IPS-15b (cell line): Measurements from ENCODE around the gene OSBP2.

Experiments used
- H3K27me3 ChIP-seq: one replicate; pipeline ENCODE4 v1.6.1; 2013; ENCODE audit warnings: low read length; ENCODE audit not compliant: control insufficient read depth, insufficient read depth
- H3K36me3 ChIP-seq: one replicate; pipeline ENCODE4 v1.6.1; 2013; ENCODE audit warnings: low read length; ENCODE audit not compliant: control insufficient read depth, insufficient read depth
- H3K4me1 ChIP-seq: one replicate; pipeline ENCODE4 v1.6.1; 2013; ENCODE audit warnings: mild to moderate bottlenecking, low read length; ENCODE audit not compliant: control insufficient read depth, insufficient read depth
- H3K4me3 ChIP-seq: one replicate; pipeline ENCODE4 v1.5.1; 2013; ENCODE audit warnings: low read depth, low read length
- H3K9ac ChIP-seq: one replicate; pipeline ENCODE4 v1.6.1; 2013; ENCODE audit warnings: low read depth, mild to moderate bottlenecking, low read length
- H3K9me3 ChIP-seq: one replicate; pipeline ENCODE4 v1.6.1; 2013; ENCODE audit warnings: mild to moderate bottlenecking, low read length; ENCODE audit not compliant: control insufficient read depth, insufficient read depth

The OSBP2 gene

DNA sequence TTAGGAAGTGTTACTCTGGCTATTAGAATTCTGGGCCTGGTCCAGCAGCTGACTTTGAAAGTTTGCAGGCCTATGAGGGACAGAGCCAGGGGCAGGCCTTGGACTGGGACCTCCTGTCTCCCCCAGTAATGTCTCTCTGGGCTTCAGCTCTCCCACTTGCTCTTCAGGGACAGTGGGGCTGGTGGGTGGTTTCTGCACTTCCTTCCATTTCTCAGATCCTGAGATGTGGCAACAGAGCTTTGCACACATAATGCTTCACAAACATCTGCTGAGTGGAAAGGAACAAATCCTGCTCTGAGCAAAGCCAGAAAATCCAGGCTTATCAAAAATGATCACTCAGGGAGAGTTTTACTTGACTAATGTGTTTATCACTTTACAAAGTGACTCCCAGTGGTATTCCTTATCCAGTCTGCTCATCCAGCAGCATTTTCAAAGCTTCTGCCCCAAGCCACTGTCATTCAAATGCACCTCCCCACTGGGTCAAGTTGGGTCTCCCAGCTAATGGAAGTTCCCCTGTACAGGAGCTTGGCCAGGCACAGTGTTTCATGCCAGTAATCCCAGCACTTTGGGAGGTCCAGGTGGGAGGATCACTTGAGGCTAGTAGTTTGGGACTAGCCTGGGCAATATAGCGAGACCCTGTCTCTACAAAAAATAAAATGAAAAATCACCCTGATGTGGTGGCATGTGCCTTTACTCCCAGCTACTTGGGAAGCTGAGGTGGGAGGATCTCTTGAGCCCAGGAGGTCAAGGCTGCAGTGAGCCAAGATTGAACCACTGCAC is 13.5 kb upstream of the OSBP2 start:
- H3K4me3 ChIP-seq = no peak overlapping the region
- no peak overlapping the region for H3K9ac ChIP-seq
- no peaks in the 10 kb centered on the region for H3K36me3 ChIP-seq
- H3K4me1 ChIP-seq = peaks cover 7% of the 10 kb centered on the region
- no peaks in the 10 kb centered on the region for H3K9me3 ChIP-seq
- no peaks in the 10 kb centered on the region for H3K27me3 ChIP-seq

DNA sequence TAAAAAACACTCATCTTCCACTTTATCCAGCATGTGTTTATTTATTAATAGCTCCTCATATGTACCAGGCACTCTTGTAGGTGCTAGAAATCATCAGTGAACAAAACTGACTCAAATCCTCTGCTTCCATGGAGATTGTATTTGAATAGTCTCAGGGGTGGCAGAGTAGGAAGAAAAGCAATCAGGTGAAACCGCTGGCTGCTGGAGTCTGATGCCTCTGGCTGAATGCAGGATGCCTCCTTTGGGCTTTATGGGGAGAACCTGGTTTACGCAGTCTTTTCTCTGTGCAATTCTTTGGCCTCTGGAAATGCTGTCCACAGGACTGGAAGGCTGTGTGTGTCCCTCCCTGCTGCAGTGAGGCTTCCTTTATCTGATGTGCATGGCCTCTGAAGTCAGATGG is 12.8 kb upstream of the OSBP2 start:
- H3K4me3 ChIP-seq = no peak overlapping the region
- no peaks in the 10 kb centered on the region for H3K9me3 ChIP-seq
- H3K36me3 ChIP-seq = no peaks in the 10 kb centered on the region
- H3K4me1 ChIP-seq = peaks cover 7% of the 10 kb centered on the region
- no peaks in the 10 kb centered on the region for H3K27me3 ChIP-seq
- H3K9ac ChIP-seq = no peak overlapping the region

GRCh38 chr22:30685178-30685577 is 9.5 kb upstream of the OSBP2 start:
- Histone ChIP-seq H3K4me3 (no peak overlapping the region), H3K36me3 (no peaks in the 10 kb centered on the region), H3K27me3 (no peaks in the 10 kb centered on the region), H3K9ac (no peak overlapping the region), H3K4me1 (peaks cover 7% of the 10 kb centered on the region), H3K9me3 (no peaks in the 10 kb centered on the region)

GRCh38 chr22:30687358-30687757 is 7.3 kb upstream of the OSBP2 start:
- Histone ChIP-seq H3K4me1 (no peaks in the 10 kb centered on the region), H3K4me3 (no peak overlapping the region), H3K36me3 (no peaks in the 10 kb centered on the region), H3K27me3 (no peaks in the 10 kb centered on the region), H3K9me3 (no peaks in the 10 kb centered on the region), H3K9ac (no peak overlapping the region)

- H3K9ac ChIP-seq = no peak overlapping the region
- H3K4me3 ChIP-seq = no peak overlapping the region
- H3K4me1 ChIP-seq = no peaks in the 10 kb centered on the region
- no peaks in the 10 kb centered on the region for H3K9me3 ChIP-seq
- no peaks in the 10 kb centered on the region for H3K36me3 ChIP-seq
- peaks cover 2% of the 10 kb centered on the region for H3K27me3 ChIP-seq
Measured at GRCh38 chr22:30689622-30690021, 5.1 kb upstream of the OSBP2 start.

GRCh38 chr22:30691204-30691603 is 3.5 kb upstream of the OSBP2 start:
- no peaks in the 10 kb centered on the region for H3K36me3 ChIP-seq
- H3K9me3 ChIP-seq = no peaks in the 10 kb centered on the region
- no peaks in the 10 kb centered on the region for H3K4me1 ChIP-seq
- H3K9ac ChIP-seq = no peak overlapping the region
- peaks cover 15% of the 10 kb centered on the region for H3K27me3 ChIP-seq
- H3K4me3 ChIP-seq = no peak overlapping the region

DNA sequence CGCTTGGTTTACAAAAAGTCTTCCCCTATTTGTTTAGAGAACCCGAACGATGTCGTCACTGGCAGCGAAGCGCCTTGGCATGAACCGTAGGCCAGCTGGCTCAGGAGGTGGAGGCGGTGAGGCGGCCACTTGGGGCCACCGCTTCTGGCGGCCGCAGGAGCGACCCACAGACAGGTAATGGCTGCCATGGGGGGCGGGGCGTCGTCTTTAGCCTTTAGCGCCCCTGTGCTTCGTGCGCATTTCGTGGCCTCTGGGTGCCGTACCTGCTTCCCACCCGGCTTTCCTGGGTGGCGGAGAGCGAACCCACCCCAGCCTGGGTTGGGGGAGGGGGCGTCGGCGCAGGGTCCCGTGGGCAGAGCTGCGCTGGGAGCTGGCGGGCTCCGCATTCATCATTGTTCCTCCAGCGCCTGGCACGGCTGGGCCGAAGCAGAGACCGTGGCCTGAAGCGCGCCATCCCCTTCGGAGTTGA is 469 bp upstream of the OSBP2 start:
- peaks cover 20% of the 10 kb centered on the region for H3K27me3 ChIP-seq
- no peaks in the 10 kb centered on the region for H3K36me3 ChIP-seq
- no peaks in the 10 kb centered on the region for H3K4me1 ChIP-seq
- peak overlapping the region; percentile 60 for H3K9ac ChIP-seq
- H3K9me3 ChIP-seq = no peaks in the 10 kb centered on the region
- H3K4me3 ChIP-seq = peak overlapping the region; percentile 67

DNA sequence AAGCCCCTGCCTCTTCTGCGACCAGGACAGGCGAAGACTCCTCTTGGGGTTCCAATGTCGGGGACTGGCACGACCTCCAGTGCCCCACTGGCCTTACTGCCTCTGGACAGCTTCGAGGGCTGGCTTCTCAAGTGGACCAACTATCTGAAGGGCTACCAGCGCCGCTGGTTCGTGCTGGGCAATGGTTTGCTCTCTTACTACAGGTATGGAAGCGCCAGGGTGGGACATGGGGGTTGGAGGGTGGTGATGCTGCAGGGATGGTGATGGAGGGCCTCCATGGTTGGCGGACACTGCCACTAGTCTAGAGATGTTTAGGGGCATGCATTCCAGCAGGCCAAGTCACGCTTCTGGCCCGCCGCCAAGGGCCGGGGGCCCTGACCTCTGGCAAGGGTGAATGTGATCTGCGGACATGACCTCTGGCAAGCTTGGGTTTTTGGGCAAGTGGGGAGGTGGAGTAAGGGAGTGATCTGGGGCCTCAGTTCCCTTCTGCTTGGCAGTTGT is 727 bp downstream of the OSBP2 start:
- Histone ChIP-seq H3K9me3 (no peaks in the 10 kb centered on the region), H3K4me1 (no peaks in the 10 kb centered on the region), H3K27me3 (peaks cover 20% of the 10 kb centered on the region), H3K9ac (peak overlapping the region; percentile 54), H3K36me3 (no peaks in the 10 kb centered on the region), H3K4me3 (peak overlapping the region; percentile 78)

DNA sequence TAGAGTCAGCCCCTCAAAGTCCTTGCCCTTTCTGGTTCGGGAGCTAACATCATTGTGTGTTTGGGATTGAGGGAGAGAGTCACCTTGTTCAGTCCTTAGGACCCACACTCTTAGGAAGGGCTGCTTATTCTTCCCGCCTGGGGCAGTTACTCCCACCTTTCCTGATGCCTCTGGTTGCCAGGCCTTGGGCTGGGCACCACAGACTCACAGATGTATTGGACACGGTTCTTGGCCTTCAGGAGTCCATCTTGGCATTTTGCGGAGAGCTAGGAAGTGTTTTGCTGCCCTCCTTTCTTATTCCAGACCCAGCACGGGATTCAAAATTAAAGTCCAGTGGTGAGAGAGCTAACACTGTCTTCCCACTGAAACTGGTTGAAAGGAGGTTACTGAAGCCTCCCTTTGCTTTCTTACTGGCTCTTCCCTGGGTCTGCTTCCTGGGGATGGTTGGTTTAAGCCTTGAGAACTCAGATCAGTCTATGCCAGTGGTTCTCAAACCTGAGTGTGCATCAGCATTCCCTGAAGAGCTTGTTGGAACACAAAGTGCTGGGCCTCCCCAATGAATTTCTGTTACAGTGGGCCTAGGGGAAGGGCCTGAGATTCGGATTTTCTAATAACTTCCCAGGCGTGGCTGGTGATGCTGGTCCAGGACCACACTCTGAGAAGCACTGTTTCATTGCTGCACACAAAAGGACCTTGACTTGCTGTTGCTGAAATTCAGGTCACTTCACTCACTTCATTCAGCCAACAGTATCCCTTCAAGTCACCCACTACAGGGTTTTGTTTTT is 1.4 kb downstream of the OSBP2 start:
- Histone ChIP-seq H3K9me3 (no peaks in the 10 kb centered on the region), H3K27me3 (peaks cover 20% of the 10 kb centered on the region), H3K9ac (no peak overlapping the region), H3K36me3 (no peaks in the 10 kb centered on the region), H3K4me3 (peak overlapping the region; percentile 78), H3K4me1 (no peaks in the 10 kb centered on the region)

DNA sequence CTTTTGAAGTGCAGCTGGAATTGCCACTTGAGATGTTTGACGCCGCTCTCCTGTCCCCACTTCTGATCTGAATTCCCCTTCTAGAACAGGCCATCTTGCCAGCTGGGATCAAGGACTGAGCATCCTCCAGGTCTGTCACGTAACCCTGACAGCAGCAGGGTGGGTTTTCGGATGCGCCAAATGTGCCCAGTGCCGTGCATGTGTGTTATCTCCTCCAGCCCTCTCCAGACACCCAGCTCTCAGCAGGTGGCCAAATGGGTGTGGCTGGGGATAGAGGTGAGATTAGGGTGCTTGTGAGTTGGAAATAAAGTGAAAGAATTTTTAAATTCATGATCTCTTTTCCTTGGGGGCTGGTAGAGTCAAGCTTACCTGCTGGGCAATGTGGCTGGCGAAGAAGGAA is 3.3 kb downstream of the OSBP2 start:
- Histone ChIP-seq H3K9me3 (no peaks in the 10 kb centered on the region), H3K36me3 (no peaks in the 10 kb centered on the region), H3K27me3 (peaks cover 19% of the 10 kb centered on the region), H3K9ac (no peak overlapping the region), H3K4me1 (no peaks in the 10 kb centered on the region), H3K4me3 (no peak overlapping the region)

GRCh38 chr22:30701872-30702271 is 7.2 kb downstream of the OSBP2 start:
- Histone ChIP-seq H3K4me1 (no peaks in the 10 kb centered on the region), H3K9ac (no peak overlapping the region), H3K27me3 (peaks cover 2% of the 10 kb centered on the region), H3K36me3 (no peaks in the 10 kb centered on the region), H3K4me3 (no peak overlapping the region), H3K9me3 (no peaks in the 10 kb centered on the region)

DNA sequence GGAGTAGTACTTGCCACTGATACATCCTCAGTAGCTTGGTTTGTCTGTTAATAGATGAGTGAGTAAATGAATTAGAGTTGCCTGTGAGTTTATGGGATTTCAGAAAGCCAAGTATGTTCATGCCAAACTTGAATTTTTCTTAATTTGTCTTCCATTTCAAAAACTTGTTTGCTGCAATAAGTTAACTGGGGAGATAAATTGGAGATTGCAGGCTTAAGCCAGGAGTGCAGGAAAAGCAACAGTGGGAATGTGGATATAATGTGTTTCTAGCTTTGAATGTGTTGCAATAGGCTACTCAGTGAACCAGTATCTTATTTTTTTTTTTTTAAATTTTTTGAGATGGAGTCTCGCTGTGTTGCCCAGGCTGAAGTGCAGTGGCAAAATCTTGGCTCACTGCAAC is 8.2 kb downstream of the OSBP2 start:
- H3K4me1 ChIP-seq = no peaks in the 10 kb centered on the region
- no peak overlapping the region for H3K9ac ChIP-seq
- H3K36me3 ChIP-seq = no peaks in the 10 kb centered on the region
- H3K9me3 ChIP-seq = no peaks in the 10 kb centered on the region
- H3K4me3 ChIP-seq = no peak overlapping the region
- H3K27me3 ChIP-seq = no peaks in the 10 kb centered on the region
